HepG2 (cell line): ENCODE data around the gene CAMK2G. TPM values are rescaled to one million over a fixed set of nuclear protein-coding genes. Genes with fewer than 3 reads are reported as not detected.

Experiments
- ATAC-seq: fragments of 200-7000 bp; cut with Tn5 transposase; 3 replicates; pipeline ENCODE4 v1.9.1; 2020; ENCODE audit warnings: mild to moderate bottlenecking, moderate library complexity
- BruUV-seq: library from RNA; stranded (reverse); fragments of 400-500 nt; replicated peaks from 2 replicates; lab custom pipeline; 2021; lab: Mats Ljungman, UMichigan
- CTCF ChIA-PET: fragments of 300-600 bp; formaldehyde crosslinking; extraction: SDS; loops from one replicate; lab custom pipeline; 2021; ENCODE audit warnings: low total read pairs, inconsistent platforms, low intra/inter-chr PET ratio; lab: Yijun Ruan, JAX
- POLR2A ChIA-PET: fragments of 350-600 bp; sonication (Branson Sonifier 250); formaldehyde crosslinking; loops from one replicate; lab custom pipeline; 2020; ENCODE audit warnings: antibody characterized with exemption, inconsistent platforms; lab: Yijun Ruan, JAX
- DNase-seq: peaks from one replicate; pipeline ENCODE4 v3.0.0-alpha.2; 2015; ENCODE audit warnings: low spot score
- FAIRE-seq: peaks from 3 replicates; lab custom pipeline; 2011; peaks lifted over from hg19 to GRCh38; lab: Jason Lieb, UNC
- H2AFZ ChIP-seq: one replicate; pipeline ENCODE4 v1.6.1; 2011; ENCODE audit warnings: low read length, inconsistent platforms
- H3K27ac ChIP-seq: fragments of 300-600 bp; 3 replicates; pipeline ENCODE4 v1.8.0; 2011; ENCODE audit warnings: mixed run types, mild to moderate bottlenecking, mixed read lengths, low read length, inconsistent platforms; ENCODE audit not compliant: insufficient read depth; ENCODE audit errors: extremely low read length
- H3K27me3 ChIP-seq, 2 experiments: fragments of 200-600 bp in 1 of 2; 2 replicates in 1 of 2; 3 replicates in 1 of 2; pipeline versions ENCODE4 v1.6.0 to v1.8.0; 2011; ENCODE audit warnings: low read length in 2 of 2, mild to moderate bottlenecking in 2 of 2, moderate library complexity in 2 of 2, inconsistent platforms in 1 of 2; ENCODE audit not compliant: insufficient read depth in 2 of 2, control insufficient read depth in 1 of 2
- H3K36me3 ChIP-seq, 2 experiments: fragments of 200-600 bp in 1 of 2; replicated peaks in 1 of 2; 2 replicates in 1 of 2; 3 replicates in 1 of 2; pipeline versions ENCODE4 v1.5.1 to v1.8.0; 2011; ENCODE audit warnings: low read length in 2 of 2, inconsistent platforms in 1 of 2; ENCODE audit not compliant: insufficient read depth in 2 of 2, control insufficient read depth in 1 of 2
- H3K4me1 ChIP-seq: 2 replicates; pipeline ENCODE4 v1.5.1; 2012; ENCODE audit warnings: low read length, inconsistent platforms; ENCODE audit not compliant: insufficient read depth
- H3K4me2 ChIP-seq: 2 replicates; pipeline ENCODE4 v1.6.0; 2011; ENCODE audit warnings: low read depth, low read length, inconsistent platforms
- H3K4me3 ChIP-seq, 3 experiments: fragments of 200-600 bp in 1 of 3; sonication (generic), shearing (Covaris generic) in 1 of 3; replicated peaks in 1 of 3; 2 replicates each; pipeline ENCODE4 v1.5.1; 2011 to 2016; ENCODE audit warnings: low read length in 3 of 3, inconsistent platforms in 2 of 3, low read depth in 2 of 3, mild to moderate bottlenecking in 2 of 3, control low read depth in 1 of 3, mixed read lengths in 1 of 3; ENCODE audit not compliant: insufficient read depth in 1 of 3
- H3K79me2 ChIP-seq: one replicate; pipeline ENCODE4 v1.6.1; 2011; ENCODE audit warnings: low read length, inconsistent platforms; ENCODE audit not compliant: insufficient read depth
- H3K9ac ChIP-seq: 2 replicates; pipeline ENCODE4 v1.6.0; 2011; ENCODE audit warnings: mild to moderate bottlenecking, low read depth, low read length, inconsistent platforms; ENCODE audit not compliant: insufficient read depth
- H3K9me3 ChIP-seq: 2 replicates; pipeline ENCODE4 v1.5.1; 2012; ENCODE audit warnings: mild to moderate bottlenecking, low read length
- H4K20me1 ChIP-seq: 2 replicates; pipeline ENCODE4 v1.6.0; 2011; ENCODE audit warnings: inconsistent platforms, mild to moderate bottlenecking, low read length, moderate library complexity; ENCODE audit not compliant: insufficient read depth
- AGO1 ChIP-seq: fragments of 200-400 bp; formaldehyde crosslinking; IDR thresholded peaks from 2 replicates; pipeline ENCODE4 v1.6.1; 2017; ENCODE audit warnings: mild to moderate bottlenecking, low read depth, low read length, moderate library complexity; ENCODE audit not compliant: poor library complexity, severe bottlenecking
- ATRX ChIP-seq: sonication (generic); formaldehyde crosslinking; IDR thresholded peaks from 2 replicates; pipeline ENCODE4 v1.4.0; 2020; ENCODE audit warnings: missing genetic modification reagents, borderline replicate concordance
- CHD4 ChIP-seq: fragments of 200-600 bp; sonication (generic); IDR thresholded peaks from 2 replicates; pipeline ENCODE4 v1.7.0; 2017; ENCODE audit warnings: mild to moderate bottlenecking, low read length, borderline replicate concordance
- RFX3 ChIP-seq: IDR thresholded peaks from 2 replicates; pipeline ENCODE4 v1.6.1; 2016; ENCODE audit warnings: missing biosample characterization, missing genetic modification reagents
- SOX5 ChIP-seq: IDR thresholded peaks from 2 replicates; pipeline ENCODE4 v1.6.1; 2016; ENCODE audit warnings: borderline replicate concordance
- ZMYM3 ChIP-seq: sonication (generic); formaldehyde crosslinking; IDR thresholded peaks from 2 replicates; pipeline ENCODE4 v1.5.1; 2020; ENCODE audit warnings: mild to moderate bottlenecking, missing genetic modification reagents
- ZNF138 ChIP-seq: sonication (generic); formaldehyde crosslinking; IDR thresholded peaks from 2 replicates; pipeline ENCODE4 v1.5.0; 2020; ENCODE audit warnings: mild to moderate bottlenecking, low read depth, missing genetic modification reagents
- ZNF256 ChIP-seq: sonication (generic); formaldehyde crosslinking; conservative IDR thresholded peaks from 2 replicates; pipeline ENCODE4 v1.4.0; 2020; ENCODE audit warnings: missing genetic modification reagents
- ZNF460 ChIP-seq: sonication (generic); formaldehyde crosslinking; IDR thresholded peaks from 2 replicates; pipeline ENCODE4 v1.5.1; 2020; ENCODE audit warnings: missing genetic modification reagents, mild to moderate bottlenecking, borderline replicate concordance
- ZNF839 ChIP-seq: sonication (generic); formaldehyde crosslinking; IDR thresholded peaks from 2 replicates; pipeline ENCODE4 v1.4.0; 2020; ENCODE audit warnings: missing genetic modification reagents, mild to moderate bottlenecking, borderline replicate concordance
- whole genome bisulfite sequencing: methylation state at CpG from one replicate; pipeline ENCODE4 v1.1.6; 2017; ENCODE audit warnings: low lambda C conversion rate; 5-methylcytosine and 5-hydroxymethylcytosine counted together
- in situ Hi-C: cut with HindIII; loops from 2 replicates; pipeline ENCODE4 v1.10.0; 2017; ENCODE audit warnings: low pct_unique_long_range_greater_than_20kb; ENCODE audit not compliant: extremely low pct_ligation_motif_present
- intact Hi-C: fragments of 100-400 bp; cut with micrococcal nuclease; formaldehyde crosslinking; loops from one replicate; pipeline ENCODE4 v1.10.0; 2022; ENCODE audit not compliant: unreplicated experiment
- polyA plus RNA-seq, 8 experiments: library from polyadenylated mRNA; depleted of rRNA in 3 of 8; stranded (reverse) in 7 of 8; unstranded in 1 of 8; fragments of >200 nt; fragmentation: Illumina TruSeq in 4 of 8; extraction: Trizol in 4 of 8; gene quantifications; 2 replicates each; pipeline versions ENCODE4 v1.2.1 to v1.2.3, GENCODE V29; 2011 to 2016; ENCODE audit warnings: low read depth in 4 of 8, missing spikeins in 1 of 8, mixed read lengths in 1 of 8; ENCODE audit not compliant: insufficient read depth in 1 of 8
- total RNA-seq, 5 experiments: library from RNA; depleted of rRNA; stranded (reverse); fragments of >200 nt; fragmentation: Illumina TruSeq; extraction: Trizol; gene quantifications; 2 replicates each; pipeline ENCODE4 v1.2.3, GENCODE V29; 2016; ENCODE audit warnings: low read depth in 1 of 5
- TF ChIP-seq, protein P1 (sequence below): sonication (generic); formaldehyde crosslinking; IDR thresholded peaks from 2 replicates; pipeline ENCODE4 v1.5.0; 2020; ENCODE audit warnings: mild to moderate bottlenecking, missing genetic modification reagents, moderate library complexity
- TF ChIP-seq, protein P2 (sequence below): sonication (generic); formaldehyde crosslinking; IDR thresholded peaks from 2 replicates; pipeline ENCODE4 v1.4.0; 2020; ENCODE audit warnings: low read depth, missing genetic modification reagents
- TF ChIP-seq, protein P3 (sequence below): sonication (generic); formaldehyde crosslinking; IDR thresholded peaks from 2 replicates; pipeline ENCODE4 v1.8.1; 2023; ENCODE audit warnings: mild to moderate bottlenecking, inconsistent platforms, moderate library complexity, missing genetic modification reagents, borderline replicate concordance
- TF ChIP-seq, protein P4 (sequence below): sonication (generic); formaldehyde crosslinking; IDR thresholded peaks from 2 replicates; pipeline ENCODE4 v1.8.1; 2023; ENCODE audit warnings: missing genetic modification reagents, mild to moderate bottlenecking, borderline replicate concordance

CAMK2G gene
- total and polyA plus RNA-seq, 2 of the 13 experiments (the other 11 are each of a cell fraction or from before 2014, with no cell fraction given): 15.9 to 18.8 TPM

DNA sequence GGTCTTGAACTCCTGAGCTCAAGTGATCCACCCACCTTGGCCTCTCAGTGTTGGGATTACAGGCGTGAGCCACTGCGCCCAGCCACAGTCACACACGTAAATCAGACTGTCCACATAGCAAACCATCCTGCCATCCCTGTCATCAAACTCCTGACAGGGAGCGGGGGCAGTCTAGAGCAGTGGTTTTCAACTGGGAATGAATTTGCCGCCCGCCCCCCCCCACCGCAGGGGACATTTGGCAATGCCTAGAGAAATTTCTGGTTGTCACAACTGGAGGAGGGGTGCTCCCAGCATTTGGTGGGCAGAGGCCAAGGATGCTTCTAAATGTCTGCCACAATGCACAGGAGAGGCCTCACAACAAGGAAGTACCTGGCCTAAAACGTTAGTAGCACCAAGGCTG, 24.1 kb downstream of the CAMK2G start (continued):
- TF ChIP-seq ZNF460 (CRISPR knock-in tag) (no peak), ATRX (no peak)

DNA sequence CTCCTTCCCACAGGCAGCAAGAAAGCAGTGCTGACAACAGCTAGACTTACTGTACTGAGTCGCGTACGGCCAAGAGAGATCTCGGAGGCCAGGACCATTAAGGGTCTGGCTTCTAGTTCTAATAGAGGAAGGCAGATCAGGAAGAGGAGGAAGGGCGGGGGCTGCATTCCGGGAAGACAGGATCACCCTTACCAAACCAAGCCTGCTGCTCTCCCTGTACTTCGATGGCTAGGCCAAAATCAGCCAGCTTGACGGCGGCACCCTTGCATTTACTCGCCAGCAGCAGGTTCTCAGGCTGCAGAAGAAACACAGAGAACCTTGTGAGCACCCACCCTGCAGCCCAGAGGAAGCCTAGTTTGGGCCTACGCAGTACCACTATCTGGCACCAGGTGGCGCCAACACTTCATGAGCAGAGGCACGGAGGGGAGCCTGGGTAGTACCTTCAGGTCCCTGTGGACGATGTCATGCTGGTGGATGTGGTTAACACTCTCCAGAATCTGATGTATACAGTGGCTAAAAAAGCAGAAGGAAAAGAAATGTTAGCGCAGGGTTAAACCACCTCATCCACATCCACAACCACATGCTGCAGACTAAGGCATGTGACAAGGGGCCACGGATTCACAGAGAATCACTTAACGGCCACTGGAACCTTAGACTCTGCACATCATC, 25.4 kb downstream of the CAMK2G start:
- no peak overlapping the region for H3K9ac ChIP-seq
- WGBS: 54% methylated on average over 16 of the region's 17 CpGs
- H3K27ac ChIP-seq: no peak overlapping the region
- H3K79me2 ChIP-seq: no peaks in the 10 kb centered on the region
- peak; percentile 83 for FAIRE-seq
- in situ Hi-C loops: loop anchor here (5.0 kb wide), 1 partner anchor 33 kb away; no protein-coding TSS in a partner anchor
- peaks cover under 1% of the 10 kb centered on the region; the same call in 1 of the 2 replicates for H3K4me1 ChIP-seq
- ATAC-seq: peak; percentile 93
- intact Hi-C loops: loop anchor here (1.0 kb wide), 1 partner anchor 30 kb away; no protein-coding TSS in a partner anchor
- ChIA-PET CTCF (interaction anchor here (1.3 to 4.9 kb wide), 2 partner anchors 31 to 91 kb away, joined by 4 to 60 read pairs; no protein-coding TSS in a partner anchor), POLR2A (interaction anchor here (0.6 to 2.4 kb wide), 2 partner anchors 9 kb away, joined by 3 to 11 read pairs; no protein-coding TSS in a partner anchor)
- H3K36me3 ChIP-seq: peaks cover 23 to 55% of the 10 kb centered on the region in 2 experiments
- no peaks in the 10 kb centered on the region for H4K20me1 ChIP-seq
- no TSS peak for BruUV-seq
- H3K4me3 ChIP-seq: no peak overlapping the region
- no peak overlapping the region for H3K4me2 ChIP-seq
- H2AFZ ChIP-seq: no peak overlapping the region
- DNase-seq: peak; percentile 62
- no peaks in the 10 kb centered on the region for H3K27me3 ChIP-seq
- H3K9me3 ChIP-seq: no peaks in the 10 kb centered on the region
- TF ChIP-seq, protein P1, sequence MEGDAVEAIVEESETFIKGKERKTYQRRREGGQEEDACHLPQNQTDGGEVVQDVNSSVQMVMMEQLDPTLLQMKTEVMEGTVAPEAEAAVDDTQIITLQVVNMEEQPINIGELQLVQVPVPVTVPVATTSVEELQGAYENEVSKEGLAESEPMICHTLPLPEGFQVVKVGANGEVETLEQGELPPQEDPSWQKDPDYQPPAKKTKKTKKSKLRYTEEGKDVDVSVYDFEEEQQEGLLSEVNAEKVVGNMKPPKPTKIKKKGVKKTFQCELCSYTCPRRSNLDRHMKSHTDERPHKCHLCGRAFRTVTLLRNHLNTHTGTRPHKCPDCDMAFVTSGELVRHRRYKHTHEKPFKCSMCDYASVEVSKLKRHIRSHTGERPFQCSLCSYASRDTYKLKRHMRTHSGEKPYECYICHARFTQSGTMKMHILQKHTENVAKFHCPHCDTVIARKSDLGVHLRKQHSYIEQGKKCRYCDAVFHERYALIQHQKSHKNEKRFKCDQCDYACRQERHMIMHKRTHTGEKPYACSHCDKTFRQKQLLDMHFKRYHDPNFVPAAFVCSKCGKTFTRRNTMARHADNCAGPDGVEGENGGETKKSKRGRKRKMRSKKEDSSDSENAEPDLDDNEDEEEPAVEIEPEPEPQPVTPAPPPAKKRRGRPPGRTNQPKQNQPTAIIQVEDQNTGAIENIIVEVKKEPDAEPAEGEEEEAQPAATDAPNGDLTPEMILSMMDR: peak; percentile 97
- TF ChIP-seq RFX3 (CRISPR knock-in tag): no peak
- no peak for TF ChIP-seq CHD4
- TF ChIP-seq ZNF839 (CRISPR knock-in tag): no peak
- TF ChIP-seq, protein P2, sequence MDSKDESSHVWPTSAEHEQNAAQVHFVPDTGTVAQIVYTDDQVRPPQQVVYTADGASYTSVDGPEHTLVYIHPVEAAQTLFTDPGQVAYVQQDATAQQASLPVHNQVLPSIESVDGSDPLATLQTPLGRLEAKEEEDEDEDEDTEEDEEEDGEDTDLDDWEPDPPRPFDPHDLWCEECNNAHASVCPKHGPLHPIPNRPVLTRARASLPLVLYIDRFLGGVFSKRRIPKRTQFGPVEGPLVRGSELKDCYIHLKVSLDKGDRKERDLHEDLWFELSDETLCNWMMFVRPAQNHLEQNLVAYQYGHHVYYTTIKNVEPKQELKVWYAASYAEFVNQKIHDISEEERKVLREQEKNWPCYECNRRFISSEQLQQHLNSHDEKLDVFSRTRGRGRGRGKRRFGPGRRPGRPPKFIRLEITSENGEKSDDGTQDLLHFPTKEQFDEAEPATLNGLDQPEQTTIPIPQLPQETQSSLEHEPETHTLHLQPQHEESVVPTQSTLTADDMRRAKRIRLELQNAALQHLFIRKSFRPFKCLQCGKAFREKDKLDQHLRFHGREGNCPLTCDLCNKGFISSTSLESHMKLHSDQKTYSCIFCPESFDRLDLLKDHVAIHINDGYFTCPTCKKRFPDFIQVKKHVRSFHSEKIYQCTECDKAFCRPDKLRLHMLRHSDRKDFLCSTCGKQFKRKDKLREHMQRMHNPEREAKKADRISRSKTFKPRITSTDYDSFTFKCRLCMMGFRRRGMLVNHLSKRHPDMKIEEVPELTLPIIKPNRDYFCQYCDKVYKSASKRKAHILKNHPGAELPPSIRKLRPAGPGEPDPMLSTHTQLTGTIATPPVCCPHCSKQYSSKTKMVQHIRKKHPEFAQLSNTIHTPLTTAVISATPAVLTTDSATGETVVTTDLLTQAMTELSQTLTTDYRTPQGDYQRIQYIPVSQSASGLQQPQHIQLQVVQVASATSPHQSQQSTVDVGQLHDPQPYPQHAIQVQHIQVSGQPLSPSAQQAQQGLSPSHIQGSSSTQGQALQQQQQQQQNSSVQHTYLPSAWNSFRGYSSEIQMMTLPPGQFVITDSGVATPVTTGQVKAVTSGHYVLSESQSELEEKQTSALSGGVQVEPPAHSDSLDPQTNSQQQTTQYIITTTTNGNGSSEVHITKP (CRISPR knock-in tag): peak; percentile 53; the same call in 1 of the 2 replicates
- TF ChIP-seq ZNF256 (CRISPR knock-in tag): no peak
- no peak for TF ChIP-seq ZNF138 (CRISPR knock-in tag)
- TF ChIP-seq, protein P3, sequence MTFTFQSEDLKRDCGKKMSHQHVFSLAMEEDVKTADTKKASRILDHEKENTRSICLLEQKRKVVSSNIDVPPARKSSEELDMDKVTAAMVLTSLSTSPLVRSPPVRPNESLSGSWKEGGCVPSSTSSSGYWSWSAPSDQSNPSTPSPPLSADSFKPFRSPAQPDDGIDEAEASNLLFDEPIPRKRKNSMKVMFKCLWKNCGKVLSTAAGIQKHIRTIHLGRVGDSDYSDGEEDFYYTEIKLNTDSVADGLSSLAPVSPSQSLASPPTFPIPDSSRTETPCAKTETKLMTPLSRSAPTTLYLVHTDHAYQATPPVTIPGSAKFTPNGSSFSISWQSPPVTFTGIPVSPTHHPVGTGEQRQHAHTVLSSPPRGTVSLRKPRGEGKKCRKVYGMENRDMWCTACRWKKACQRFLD: 0 out of 2 replicates have a peak, but pooled peaks have one; percentile 31
- no peak for TF ChIP-seq SOX5 (CRISPR knock-in tag)
- no peak for TF ChIP-seq ZMYM3 (CRISPR knock-in tag)
- TF ChIP-seq, protein P4, sequence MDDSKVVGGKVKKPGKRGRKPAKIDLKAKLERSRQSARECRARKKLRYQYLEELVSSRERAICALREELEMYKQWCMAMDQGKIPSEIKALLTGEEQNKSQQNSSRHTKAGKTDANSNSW (CRISPR knock-in tag): no peak
- TF ChIP-seq AGO1: no peak
